HEK293 (cell line): ENCODE results near the gene CHL1.

Experiments used
- CTCF ChIA-PET: fragments of 350-600 bp; formaldehyde crosslinking; extraction: SDS; loops from one replicate; lab custom pipeline; 2021; ENCODE audit warnings: antibody characterized with exemption; lab: Yijun Ruan, JAX
- POLR2A ChIA-PET: fragments of 300-600 bp; formaldehyde crosslinking; extraction: SDS; loops from one replicate; lab custom pipeline; 2020; ENCODE audit warnings: antibody characterized with exemption, inconsistent platforms; lab: Yijun Ruan, JAX
- H3K27ac ChIP-seq: fragments of 200-500 bp; sonication (Bioruptor generic); 2 replicates; pipeline ENCODE4 v1.5.1; 2014; ENCODE audit warnings: low read depth, low read length, control low read depth, inconsistent platforms; ENCODE audit errors: extremely low read depth
- H3K36me3 ChIP-seq, 2 experiments: fragments of 200-500 bp in 1 of 2; sonication (Bioruptor generic) in 1 of 2; 1 replicate in 1 of 2; 2 replicates in 1 of 2; pipeline ENCODE4 v1.5.1; 2014 to 2017; ENCODE audit warnings: inconsistent platforms in 2 of 2, low read length in 2 of 2; ENCODE audit not compliant: control insufficient read depth in 2 of 2, insufficient read depth in 1 of 2
- H3K4me1 ChIP-seq: fragments of 200-500 bp; sonication (Bioruptor generic); 2 replicates; pipeline ENCODE4 v1.5.1; 2014; ENCODE audit warnings: mild to moderate bottlenecking, low read length, inconsistent platforms; ENCODE audit not compliant: control insufficient read depth, insufficient read depth
- H3K4me3 ChIP-seq: 2 replicates; pipeline ENCODE4 v1.5.1; 2011; ENCODE audit warnings: low read depth, mild to moderate bottlenecking, control low read depth, low read length, moderate library complexity
- H3K9me3 ChIP-seq: fragments of 200-500 bp; sonication (Bioruptor generic); 2 replicates; pipeline ENCODE4 v1.5.1; 2014; ENCODE audit warnings: low read depth, low read length, inconsistent platforms; ENCODE audit not compliant: control insufficient read depth, insufficient read depth
- GLI4 ChIP-seq: fragments of 450-650 bp; formaldehyde crosslinking; IDR thresholded peaks from 2 replicates; pipeline ENCODE4 v1.5.1; 2016; ENCODE audit warnings: missing biosample characterization, missing genetic modification characterization
- KLF7 ChIP-seq: fragments of 450-650 bp; formaldehyde crosslinking; IDR thresholded peaks from 2 replicates; pipeline ENCODE4 v1.5.1; 2016; ENCODE audit warnings: missing biosample characterization, missing genetic modification characterization, borderline replicate concordance
- MZF1 ChIP-seq: fragments of 450-650 bp; formaldehyde crosslinking; IDR thresholded peaks from 2 replicates; pipeline ENCODE4 v1.5.1; 2017; ENCODE audit warnings: missing biosample characterization, missing genetic modification characterization, borderline replicate concordance
- PRDM6 ChIP-seq: fragments of 450-650 bp; formaldehyde crosslinking; IDR thresholded peaks from 2 replicates; pipeline ENCODE4 v1.5.1; 2017; ENCODE audit warnings: missing biosample characterization, missing genetic modification characterization
- SCRT2 ChIP-seq: fragments of 450-650 bp; formaldehyde crosslinking; IDR thresholded peaks from 2 replicates; pipeline ENCODE4 v1.5.1; 2016; ENCODE audit warnings: missing biosample characterization, missing genetic modification characterization
- SETDB1 ChIP-seq: IDR thresholded peaks from one replicate; pipeline ENCODE4 v1.6.1; 2017; ENCODE audit warnings: mild to moderate bottlenecking, low read length, moderate library complexity, mixed read lengths; ENCODE audit not compliant: insufficient read length
- SP3 ChIP-seq: fragments of 450-650 bp; formaldehyde crosslinking; IDR thresholded peaks from 2 replicates; pipeline ENCODE4 v1.5.1; 2016; ENCODE audit warnings: missing biosample characterization, missing genetic modification characterization
- ZNF121 ChIP-seq: fragments of 450-650 bp; formaldehyde crosslinking; IDR thresholded peaks from 2 replicates; pipeline ENCODE4 v1.5.1; 2016; ENCODE audit warnings: missing biosample characterization, missing genetic modification characterization
- ZNF155 ChIP-seq: fragments of 450-650 bp; formaldehyde crosslinking; IDR thresholded peaks from 2 replicates; pipeline ENCODE4 v1.5.1; 2016; ENCODE audit warnings: missing biosample characterization, missing genetic modification characterization
- ZNF169 ChIP-seq: fragments of 450-650 bp; formaldehyde crosslinking; IDR thresholded peaks from 2 replicates; pipeline ENCODE4 v1.5.1; 2016; ENCODE audit warnings: missing biosample characterization, missing genetic modification characterization
- ZNF18 ChIP-seq: fragments of 450-650 bp; formaldehyde crosslinking; IDR thresholded peaks from 2 replicates; pipeline ENCODE4 v1.5.1; 2016; ENCODE audit warnings: missing biosample characterization, missing genetic modification characterization
- ZNF214 ChIP-seq: fragments of 450-650 bp; formaldehyde crosslinking; IDR thresholded peaks from 2 replicates; pipeline ENCODE4 v1.5.1; 2017; ENCODE audit warnings: missing biosample characterization, mild to moderate bottlenecking, missing genetic modification characterization, borderline replicate concordance
- ZNF266 ChIP-seq: fragments of 450-650 bp; formaldehyde crosslinking; IDR thresholded peaks from 2 replicates; pipeline ENCODE4 v1.5.1; 2016; ENCODE audit warnings: missing biosample characterization, missing genetic modification characterization, low read depth
- ZNF366 ChIP-seq: fragments of 450-650 bp; formaldehyde crosslinking; conservative IDR thresholded peaks from 2 replicates; pipeline ENCODE4 v1.5.1; 2016; ENCODE audit warnings: missing biosample characterization, missing genetic modification characterization
- ZNF398 ChIP-seq: fragments of 450-650 bp; formaldehyde crosslinking; IDR thresholded peaks from 2 replicates; pipeline ENCODE4 v1.5.1; 2017; ENCODE audit warnings: missing biosample characterization, missing genetic modification characterization
- ZNF473 ChIP-seq: fragments of 450-650 bp; formaldehyde crosslinking; IDR thresholded peaks from 2 replicates; pipeline ENCODE4 v1.5.1; 2017; ENCODE audit warnings: missing biosample characterization, missing genetic modification characterization
- ZNF558 ChIP-seq: fragments of 450-650 bp; formaldehyde crosslinking; IDR thresholded peaks from 2 replicates; pipeline ENCODE4 v1.5.1; 2016; ENCODE audit warnings: missing biosample characterization, missing genetic modification characterization
- ZNF596 ChIP-seq: fragments of 450-650 bp; IDR thresholded peaks from 2 replicates; pipeline ENCODE4 v1.5.0; 2018; ENCODE audit warnings: missing biosample characterization, mild to moderate bottlenecking, missing genetic modification characterization, moderate library complexity
- ZNF600 ChIP-seq: fragments of 450-650 bp; formaldehyde crosslinking; IDR thresholded peaks from 2 replicates; pipeline ENCODE4 v1.5.1; 2016; ENCODE audit warnings: missing biosample characterization, missing genetic modification characterization
- ZNF629 ChIP-seq: fragments of 450-650 bp; formaldehyde crosslinking; IDR thresholded peaks from 2 replicates; pipeline ENCODE4 v1.5.1; 2017; ENCODE audit warnings: missing biosample characterization, missing genetic modification characterization
- ZNF768 ChIP-seq: fragments of 450-650 bp; formaldehyde crosslinking; IDR thresholded peaks from 2 replicates; pipeline ENCODE4 v1.5.1; 2018; ENCODE audit warnings: missing biosample characterization, mild to moderate bottlenecking, missing genetic modification characterization

CHL1 gene

GRCh38 chr3:229183-229661 lies 32.7 kb downstream of the CHL1 start:
- CTCF ChIA-PET = interaction anchor here (1.7 kb wide), 1 partner anchor 125 kb away, joined by 5 read pairs; no protein-coding TSS in a partner anchor
- Histone ChIP-seq H3K4me3 (no peak overlapping the region), H3K27ac (no peak overlapping the region), H3K4me1 (no peaks in the 10 kb centered on the region), H3K36me3 (no peaks in the 10 kb centered on the region), H3K9me3 (no peaks in the 10 kb centered on the region)
- POLR2A ChIA-PET = no interaction called here
- TF ChIP-seq ZNF629 (tag by site-specific recombination) (no peak), MZF1 (no peak), ZNF768 (tag by site-specific recombination) (no peak), ZNF121 (tag by site-specific recombination) (no peak), SP3 (tag by site-specific recombination) (no peak), ZNF214 (tag by site-specific recombination) (no peak)

- no peak overlapping the region for H3K4me3 ChIP-seq
- H3K9me3 ChIP-seq = no peaks in the 10 kb centered on the region
- no peaks in the 10 kb centered on the region for H3K36me3 ChIP-seq
- no peak for TF ChIP-seq ZNF169 (tag by site-specific recombination)
- TF ChIP-seq ZNF398 (tag by site-specific recombination) = no peak
- no peak for TF ChIP-seq ZNF600 (tag by site-specific recombination)
- TF ChIP-seq GLI4 (tag by site-specific recombination) = no peak
- no peak overlapping the region for H3K27ac ChIP-seq
- H3K4me1 ChIP-seq = no peaks in the 10 kb centered on the region
- ChIA-PET CTCF (no interaction called here), POLR2A (no interaction called here)
Measured at GRCh38 chr3:236881-237280, 40.3 kb downstream of the CHL1 start.

- ChIA-PET POLR2A (no interaction called here), CTCF (no interaction called here)
- Histone ChIP-seq H3K4me3 (no peak overlapping the region), H3K27ac (no peak overlapping the region), H3K36me3 (no peaks in the 10 kb centered on the region), H3K9me3 (no peaks in the 10 kb centered on the region), H3K4me1 (peaks cover 4% of the 10 kb centered on the region)
- no peak for TF ChIP-seq SCRT2
- no peak for TF ChIP-seq SETDB1
- TF ChIP-seq ZNF596 (tag by site-specific recombination) = no peak
- TF ChIP-seq KLF7 (tag by site-specific recombination) = no peak
- no peak for TF ChIP-seq ZNF473
- TF ChIP-seq ZNF366 = no peak
- no peak for TF ChIP-seq ZNF266 (tag by site-specific recombination)
- no peak for TF ChIP-seq ZNF155 (tag by site-specific recombination)
- TF ChIP-seq PRDM6 (tag by site-specific recombination) = no peak
- TF ChIP-seq ZNF558 (tag by site-specific recombination) = no peak
- no peak for TF ChIP-seq ZNF18 (tag by site-specific recombination)
Measured at GRCh38 chr3:242602-243355, 46.2 kb downstream of the CHL1 start.
